Erythroblast (primary cell): ENCODE data around the gene RBM10.

Experiments
- DNase-seq, 2 experiments: peaks; one replicate each; lab custom pipeline; 2025; lab: John Stamatoyannopoulos, UW
- GATA1 ChIP-seq: IDR thresholded peaks from 2 replicates; pipeline ENCODE4 v1.6.1; 2011; ENCODE audit warnings: low read depth, mild to moderate bottlenecking, control low read depth, low read length, moderate library complexity
- POLR2A ChIP-seq: IDR thresholded peaks from 2 replicates; pipeline ENCODE4 v1.6.1; 2011; ENCODE audit warnings: mild to moderate bottlenecking, low read length

Gene RBM10

DNA sequence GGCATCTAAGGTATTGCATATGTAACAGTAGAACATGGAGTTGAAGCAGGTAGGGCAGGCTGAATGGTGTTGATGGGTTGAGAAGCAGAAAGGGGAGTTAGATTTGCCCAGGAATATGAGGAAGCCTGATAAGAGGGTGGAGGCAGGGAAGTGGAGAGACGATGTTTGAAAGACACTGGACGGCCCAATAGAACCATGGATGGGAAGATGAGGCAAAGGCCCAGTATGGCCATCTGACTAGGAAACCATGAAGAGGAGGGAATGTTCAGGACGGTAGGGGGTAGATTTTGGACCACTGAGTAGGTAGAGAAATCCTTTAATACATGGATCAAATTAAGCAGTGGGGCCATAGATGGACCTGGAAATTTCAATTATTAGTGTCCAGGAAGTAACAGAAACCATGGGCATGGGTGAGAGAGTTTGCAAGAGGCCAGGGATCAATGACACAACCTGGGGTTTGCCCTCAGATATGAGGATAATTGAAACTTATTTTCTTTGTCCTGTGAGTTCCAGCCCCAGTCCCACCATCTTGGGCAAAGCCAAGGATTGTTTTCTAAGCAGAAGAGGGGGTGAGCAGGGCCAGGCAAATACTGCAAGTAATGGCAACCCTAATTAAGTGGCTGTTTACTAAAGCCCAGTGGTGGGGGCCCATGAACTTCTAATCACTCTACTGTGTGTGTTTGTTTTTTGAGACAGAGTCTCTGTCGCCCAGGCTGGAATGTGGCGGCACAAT is 85.3 kb downstream of the RBM10 start:
- DNase-seq, result no peak
- TF ChIP-seq POLR2A, result no peak
- TF ChIP-seq GATA1, result no peak

GRCh38 chrX:47231167-47231566 is 86.1 kb downstream of the RBM10 start:
- DNase-seq, result no peak
- TF ChIP-seq POLR2A, result no peak
- TF ChIP-seq GATA1, result no peak

DNA sequence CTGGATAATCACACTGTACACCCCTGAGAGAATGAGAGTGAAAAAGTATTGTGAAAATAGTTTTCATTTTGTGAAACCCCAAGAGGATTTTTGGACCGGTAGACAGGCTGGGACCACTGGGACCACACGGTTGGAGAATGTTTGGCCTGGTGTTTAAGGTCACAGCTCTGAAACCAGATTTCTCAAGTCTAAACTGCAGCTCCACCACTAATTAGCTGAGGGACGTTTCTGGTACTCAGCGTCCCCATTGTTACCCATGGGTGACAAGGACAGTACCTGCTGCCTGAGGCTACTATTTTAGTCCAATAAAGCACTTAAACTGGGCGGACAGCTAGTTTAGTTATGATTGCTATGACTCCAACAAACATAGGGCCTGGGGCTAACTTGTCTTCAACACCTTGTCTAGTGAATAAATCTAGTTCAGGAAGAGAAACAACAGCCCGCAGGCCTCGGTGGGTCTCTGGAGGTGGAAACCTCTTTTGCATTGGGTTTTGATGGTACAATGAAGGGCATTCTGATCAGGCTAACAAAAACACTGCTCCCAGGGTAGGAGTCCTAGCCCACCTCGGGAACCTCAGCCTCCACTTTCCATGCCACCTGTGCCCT is 87.3 kb downstream of the RBM10 start:
- TF ChIP-seq POLR2A, result no peak
- TF ChIP-seq GATA1, result no peak
- no peak for DNase-seq

GRCh38 chrX:47232803-47233332 is 87.8 kb downstream of the RBM10 start, which contains the start of gene USP11:
USP11 (plus strand) TSS chrX:47233009; CDS start chrX:47233044, 35 bp downstream.
- peak; percentile 76 to 78 for DNase-seq
- TF ChIP-seq GATA1 (no peak), POLR2A (peak; percentile 72)

GRCh38 chrX:47233333-47234113 is 88.5 kb downstream of the RBM10 start:
- peak; percentile 23 for TF ChIP-seq POLR2A
- TF ChIP-seq GATA1, result no peak

GRCh38 chrX:47234583-47234982 is 89.6 kb downstream of the RBM10 start:
- no peak for DNase-seq
- no peak for TF ChIP-seq POLR2A
- TF ChIP-seq GATA1, result no peak

More at GRCh38 chrX:47233333-47234113, 88.5 kb downstream of the RBM10 start:
- DNase-seq, result peak; percentile 98 to 99

DNA sequence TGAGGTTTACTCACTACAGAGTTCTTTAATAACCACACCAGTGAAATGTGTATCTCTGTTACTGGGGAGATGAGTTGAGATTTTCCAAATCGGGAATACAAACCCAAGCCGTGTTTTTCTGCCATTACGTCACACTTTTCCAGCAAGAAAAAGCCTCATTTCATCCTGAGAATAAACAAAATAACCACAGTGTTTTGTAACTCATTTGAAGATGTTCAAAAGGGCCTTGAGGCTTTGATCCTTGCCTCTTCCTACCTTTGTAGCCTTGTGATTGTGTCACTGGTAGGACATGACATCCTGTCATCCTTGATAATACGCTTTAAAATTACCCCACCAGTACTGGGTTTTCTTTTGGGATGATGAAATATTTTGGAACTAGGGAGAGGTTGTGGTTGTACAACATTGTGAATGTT is 90.7 kb downstream of the RBM10 start:
- no peak for TF ChIP-seq GATA1
- no peak for TF ChIP-seq POLR2A
- no peak for DNase-seq
